Measurements from ENCODE around the gene ANKDD1A. TPM values are rescaled to one million over a fixed set of nuclear protein-coding genes. Genes with fewer than 3 reads are reported as not detected.

The ANKDD1A gene
- total RNA-seq, 1 donor from 2014 or later, result 1.9 TPM

DNA sequence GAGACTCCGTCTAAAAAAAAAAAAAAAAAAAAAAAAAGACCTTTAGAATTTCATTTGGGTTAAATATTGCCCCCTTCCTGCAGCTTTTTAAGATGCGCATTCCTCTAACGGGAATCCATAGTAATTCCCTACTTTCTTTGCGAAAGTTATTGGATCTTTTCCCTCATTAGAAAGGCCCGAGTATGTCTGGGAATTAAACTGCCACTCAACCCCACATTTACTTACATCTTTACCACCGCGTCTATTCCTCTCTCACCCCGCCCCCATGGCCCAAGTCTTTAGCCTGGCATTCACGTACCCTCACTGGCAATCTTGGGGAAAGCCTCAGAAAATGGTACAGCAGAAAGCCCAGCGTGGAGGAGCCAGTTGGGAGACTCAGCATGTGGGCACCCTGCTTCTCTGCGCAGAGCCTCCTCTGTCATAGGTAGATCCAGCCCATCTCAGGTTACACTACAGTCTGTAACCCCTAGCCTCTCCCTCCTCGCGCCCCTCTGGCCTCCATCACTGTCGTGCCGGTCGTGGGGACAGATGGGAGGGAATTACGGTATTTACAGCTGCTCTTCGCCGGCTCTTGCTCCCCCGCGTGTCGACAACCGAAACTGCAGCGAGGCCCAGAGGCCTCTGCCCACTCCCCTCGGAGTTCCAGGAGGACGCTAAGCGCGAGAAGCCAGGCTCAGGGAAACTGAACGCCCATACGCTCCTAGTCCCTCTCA, 6.4 kb upstream of the ANKDD1A start:
- no peaks in the 10 kb centered on the region for H3K27me3 ChIP-seq (ENCODE audit: control insufficient read depth, insufficient read depth, low read length)
- TF ChIP-seq, protein P1, sequence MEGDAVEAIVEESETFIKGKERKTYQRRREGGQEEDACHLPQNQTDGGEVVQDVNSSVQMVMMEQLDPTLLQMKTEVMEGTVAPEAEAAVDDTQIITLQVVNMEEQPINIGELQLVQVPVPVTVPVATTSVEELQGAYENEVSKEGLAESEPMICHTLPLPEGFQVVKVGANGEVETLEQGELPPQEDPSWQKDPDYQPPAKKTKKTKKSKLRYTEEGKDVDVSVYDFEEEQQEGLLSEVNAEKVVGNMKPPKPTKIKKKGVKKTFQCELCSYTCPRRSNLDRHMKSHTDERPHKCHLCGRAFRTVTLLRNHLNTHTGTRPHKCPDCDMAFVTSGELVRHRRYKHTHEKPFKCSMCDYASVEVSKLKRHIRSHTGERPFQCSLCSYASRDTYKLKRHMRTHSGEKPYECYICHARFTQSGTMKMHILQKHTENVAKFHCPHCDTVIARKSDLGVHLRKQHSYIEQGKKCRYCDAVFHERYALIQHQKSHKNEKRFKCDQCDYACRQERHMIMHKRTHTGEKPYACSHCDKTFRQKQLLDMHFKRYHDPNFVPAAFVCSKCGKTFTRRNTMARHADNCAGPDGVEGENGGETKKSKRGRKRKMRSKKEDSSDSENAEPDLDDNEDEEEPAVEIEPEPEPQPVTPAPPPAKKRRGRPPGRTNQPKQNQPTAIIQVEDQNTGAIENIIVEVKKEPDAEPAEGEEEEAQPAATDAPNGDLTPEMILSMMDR (IDR thresholded peaks at IDR 0.05; ENCODE audit: insufficient read depth, low read length, poor library complexity, severe bottlenecking), result peak; percentile 88
- peak overlapping the region; percentile 25 for H3K4me3 ChIP-seq (ENCODE audit: low read depth, low read length)

GRCh38 chr15:64905941-64906340, 5.8 kb upstream of the ANKDD1A start:
- no peaks in the 10 kb centered on the region for H3K27me3 ChIP-seq (ENCODE audit: control insufficient read depth, insufficient read depth, low read length)
- no peak overlapping the region for H3K4me3 ChIP-seq (ENCODE audit: low read depth, low read length)
- TF ChIP-seq, protein P1 (IDR thresholded peaks at IDR 0.05; ENCODE audit: insufficient read depth, low read length, poor library complexity, severe bottlenecking), result no peak
- H3K36me3 ChIP-seq (ENCODE audit: control insufficient read depth, insufficient read depth, low read length), result no peaks in the 10 kb centered on the region
- DNase-seq (ENCODE audit: low read depth), result no peak

More for the DNA sequence above, 6.4 kb upstream of the ANKDD1A start:
- DNase-seq (ENCODE audit: low read depth), result no peak
- no peaks in the 10 kb centered on the region for H3K36me3 ChIP-seq (ENCODE audit: control insufficient read depth, insufficient read depth, low read length)

DNA sequence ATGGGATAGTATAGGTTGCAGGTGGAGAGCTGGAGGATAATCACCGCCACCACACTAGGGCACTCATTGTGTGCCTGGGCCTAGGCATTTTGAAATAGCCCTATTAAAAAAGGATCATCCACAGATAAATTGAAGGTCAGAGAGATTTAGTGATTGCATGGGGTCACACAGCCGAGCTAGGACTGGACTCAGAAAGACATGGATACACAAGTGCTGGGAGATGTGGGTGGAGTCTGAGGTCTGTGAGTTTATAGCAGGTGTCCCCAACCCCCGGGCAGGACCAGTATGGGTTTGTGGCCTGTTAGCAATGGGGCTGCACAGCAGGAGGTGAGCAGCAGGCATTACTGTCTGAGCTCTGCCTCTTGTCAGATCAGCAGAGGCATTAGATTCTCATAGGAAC, 5.3 kb upstream of the ANKDD1A start:
- H3K36me3 ChIP-seq (ENCODE audit: control insufficient read depth, insufficient read depth, low read length), result no peaks in the 10 kb centered on the region
- DNase-seq (ENCODE audit: low read depth), result no peak
- H3K4me3 ChIP-seq (ENCODE audit: low read depth, low read length), result no peak overlapping the region
- TF ChIP-seq, protein P1 (IDR thresholded peaks at IDR 0.05; ENCODE audit: insufficient read depth, low read length, poor library complexity, severe bottlenecking), result no peak
- H3K27me3 ChIP-seq (ENCODE audit: control insufficient read depth, insufficient read depth, low read length), result peaks cover 1% of the 10 kb centered on the region

DNA sequence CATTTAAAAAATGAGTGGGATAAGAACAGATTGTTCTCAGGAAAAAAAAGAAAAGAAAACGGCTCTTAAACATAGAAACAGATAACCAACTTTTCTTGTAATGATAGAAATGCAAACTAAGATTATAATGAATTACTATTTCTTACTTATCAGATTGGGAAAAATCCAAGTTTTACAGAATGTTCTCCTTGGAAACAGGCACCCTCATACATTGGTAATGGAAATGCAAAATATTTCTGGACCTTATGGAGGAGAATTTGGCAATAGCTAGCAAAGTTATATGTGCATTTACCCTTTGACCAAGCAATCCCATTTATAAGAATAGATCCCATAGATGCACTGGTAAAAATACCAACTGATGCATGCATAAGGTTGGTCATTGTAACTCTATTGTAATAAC, 3.7 kb upstream of the ANKDD1A start:
- Histone ChIP-seq H3K4me3 (ENCODE audit: low read depth, low read length) (no peak overlapping the region), H3K27me3 (ENCODE audit: control insufficient read depth, insufficient read depth, low read length) (peaks cover 11% of the 10 kb centered on the region), H3K36me3 (ENCODE audit: control insufficient read depth, insufficient read depth, low read length) (no peaks in the 10 kb centered on the region)
- no peak for DNase-seq (ENCODE audit: low read depth)
- TF ChIP-seq, protein P1 (IDR thresholded peaks at IDR 0.05; ENCODE audit: insufficient read depth, low read length, poor library complexity, severe bottlenecking), result no peak

GRCh38 chr15:64909546-64909945, 2.2 kb upstream of the ANKDD1A start:
- Histone ChIP-seq H3K36me3 (ENCODE audit: control insufficient read depth, insufficient read depth, low read length) (no peaks in the 10 kb centered on the region), H3K27me3 (ENCODE audit: control insufficient read depth, insufficient read depth, low read length) (peaks cover 11% of the 10 kb centered on the region), H3K4me3 (ENCODE audit: low read depth, low read length) (no peak overlapping the region)
- no peak for DNase-seq (ENCODE audit: low read depth)
- TF ChIP-seq, protein P1 (IDR thresholded peaks at IDR 0.05; ENCODE audit: insufficient read depth, low read length, poor library complexity, severe bottlenecking), result no peak
